Activated T-cell treated with anti-CD3 and anti-CD28 coated beads, Interleukin-2, amount 50 U/mL, for 24 hours (primary cell): Measurements from ENCODE around the gene CUTC.

Experiments
- DNase-seq: peaks from one replicate; pipeline ENCODE4 v3.0.0-alpha.2; 2020
- H3K27ac Mint-ChIP-seq: 2 replicates; pipeline ENCODE4 v1.8.0; 2020; ENCODE audit warnings: mild to moderate bottlenecking, mixed read lengths
- H3K27me3 Mint-ChIP-seq: 2 replicates; pipeline ENCODE4 v1.8.0; 2020; ENCODE audit warnings: mixed read lengths
- H3K36me3 Mint-ChIP-seq: 2 replicates; pipeline ENCODE4 v1.8.0; 2020; ENCODE audit warnings: low read depth, mixed read lengths
- H3K4me1 Mint-ChIP-seq: 2 replicates; pipeline ENCODE4 v1.8.0; 2020; ENCODE audit warnings: low read depth, mixed read lengths
- H3K4me3 Mint-ChIP-seq: 2 replicates; pipeline ENCODE4 v1.8.0; 2020; ENCODE audit warnings: mild to moderate bottlenecking, moderate library complexity, mixed read lengths
- H3K9me3 Mint-ChIP-seq: 2 replicates; pipeline ENCODE4 v1.8.0; 2020; ENCODE audit warnings: mixed read lengths

The CUTC gene

GRCh38 chr10:99760321-99760720, 28.3 kb downstream of the CUTC start:
- Mint-ChIP-seq H3K9me3 (peaks cover 11% of the 10 kb centered on the region), H3K4me1 (peaks cover 3% of the 10 kb centered on the region), H3K36me3 (peaks cover 84% of the 10 kb centered on the region), H3K4me3 (no peak overlapping the region), H3K27me3 (no peaks in the 10 kb centered on the region), H3K27ac (no peak overlapping the region)
- no peak for DNase-seq

GRCh38 chr10:99761365-99761764, 29.3 kb downstream of the CUTC start:
- Mint-ChIP-seq H3K4me3 (no peak overlapping the region), H3K36me3 (peaks cover 74% of the 10 kb centered on the region), H3K27me3 (no peaks in the 10 kb centered on the region), H3K4me1 (peaks cover 6% of the 10 kb centered on the region), H3K9me3 (peaks cover 11% of the 10 kb centered on the region), H3K27ac (no peak overlapping the region)
- DNase-seq: no peak

- peaks cover 14% of the 10 kb centered on the region for H3K9me3 Mint-ChIP-seq
- peaks cover 35% of the 10 kb centered on the region for H3K36me3 Mint-ChIP-seq
- no peaks in the 10 kb centered on the region for H3K27me3 Mint-ChIP-seq
- no peak for DNase-seq
- H3K4me3 Mint-ChIP-seq: no peak overlapping the region
- H3K4me1 Mint-ChIP-seq: peaks cover 6% of the 10 kb centered on the region
- H3K27ac Mint-ChIP-seq: no peak overlapping the region
These were observed 33.8 kb downstream of the CUTC start for GRCh38 chr10:99765672-99766301.

DNA sequence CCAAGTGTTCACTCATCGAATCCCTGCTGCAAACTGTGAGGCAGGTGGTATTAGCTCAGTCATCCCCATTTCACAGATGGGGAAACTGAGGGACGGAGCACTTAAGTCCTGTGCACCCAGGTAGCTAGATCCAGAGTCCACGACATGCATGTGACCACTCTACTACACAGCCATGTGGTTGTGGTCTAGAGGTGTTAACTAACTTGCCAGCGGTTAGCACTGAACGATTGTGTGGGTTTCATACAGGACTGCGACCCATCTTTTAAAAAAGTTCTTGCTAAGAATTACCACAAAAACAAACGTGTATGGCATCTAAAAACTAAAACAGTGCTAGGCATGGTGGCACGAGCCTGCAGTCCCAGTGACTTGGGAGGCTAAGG, 34.3 kb downstream of the CUTC start:
- H3K27ac Mint-ChIP-seq: no peak overlapping the region
- H3K9me3 Mint-ChIP-seq: peaks cover 12% of the 10 kb centered on the region
- no peak for DNase-seq
- H3K36me3 Mint-ChIP-seq: peaks cover 30% of the 10 kb centered on the region
- no peaks in the 10 kb centered on the region for H3K27me3 Mint-ChIP-seq
- peaks cover 6% of the 10 kb centered on the region for H3K4me1 Mint-ChIP-seq
- no peak overlapping the region for H3K4me3 Mint-ChIP-seq

- H3K36me3 Mint-ChIP-seq: peaks cover 17% of the 10 kb centered on the region
- no peaks in the 10 kb centered on the region for H3K27me3 Mint-ChIP-seq
- no peak for DNase-seq
- H3K9me3 Mint-ChIP-seq: peaks cover 8% of the 10 kb centered on the region
- H3K4me1 Mint-ChIP-seq: peaks cover 6% of the 10 kb centered on the region
- H3K4me3 Mint-ChIP-seq: no peak overlapping the region
- no peak overlapping the region for H3K27ac Mint-ChIP-seq
These were observed 35.9 kb downstream of the CUTC start for GRCh38 chr10:99767901-99768300.

GRCh38 chr10:99768556-99768955, 36.5 kb downstream of the CUTC start:
- Mint-ChIP-seq H3K9me3 (peaks cover 5% of the 10 kb centered on the region), H3K4me1 (peaks cover 6% of the 10 kb centered on the region), H3K27me3 (no peaks in the 10 kb centered on the region), H3K36me3 (peaks cover 13% of the 10 kb centered on the region), H3K27ac (no peak overlapping the region), H3K4me3 (no peak overlapping the region)
- no peak for DNase-seq

GRCh38 chr10:99769706-99770105, 37.7 kb downstream of the CUTC start:
- no peak for DNase-seq
- H3K9me3 Mint-ChIP-seq: peaks cover 3% of the 10 kb centered on the region
- H3K36me3 Mint-ChIP-seq: peaks cover 5% of the 10 kb centered on the region
- no peak overlapping the region for H3K4me3 Mint-ChIP-seq
- no peaks in the 10 kb centered on the region for H3K27me3 Mint-ChIP-seq
- peaks cover 3% of the 10 kb centered on the region for H3K4me1 Mint-ChIP-seq
- no peak overlapping the region for H3K27ac Mint-ChIP-seq

DNA sequence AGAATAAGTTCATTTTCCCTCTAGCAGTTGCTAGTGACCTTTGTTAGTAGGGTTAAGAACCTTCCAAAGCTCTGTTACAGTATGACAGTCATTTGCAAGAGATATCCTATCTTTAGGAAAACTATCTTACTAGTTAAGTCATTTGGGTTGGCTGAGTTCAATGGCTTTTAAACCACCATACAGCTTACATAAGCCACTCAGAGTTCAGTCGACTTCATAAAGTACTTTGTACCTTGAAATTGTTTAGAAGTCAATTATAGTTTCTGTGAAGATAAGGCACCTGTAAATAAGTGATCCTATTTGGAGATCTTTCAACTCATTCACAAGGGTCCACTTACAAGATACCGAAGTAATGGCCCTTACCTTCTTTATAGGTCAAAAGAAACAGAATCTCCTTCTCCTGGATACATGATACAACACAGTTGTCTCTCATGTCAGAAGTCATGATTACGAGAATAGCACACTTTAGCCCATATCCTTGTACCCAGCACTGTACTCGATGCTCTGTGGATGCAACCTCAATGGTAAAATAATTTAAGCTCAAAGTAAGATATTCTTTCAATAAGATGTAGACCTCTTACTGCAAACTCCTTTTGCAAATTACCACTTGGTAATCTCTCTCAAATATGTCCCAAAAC, 38.5 kb downstream of the CUTC start:
- Mint-ChIP-seq H3K4me3 (no peak overlapping the region), H3K9me3 (peaks cover 3% of the 10 kb centered on the region), H3K27me3 (no peaks in the 10 kb centered on the region), H3K27ac (no peak overlapping the region), H3K36me3 (peaks cover 5% of the 10 kb centered on the region), H3K4me1 (peaks cover 3% of the 10 kb centered on the region)
- no peak for DNase-seq

- no peaks in the 10 kb centered on the region for H3K36me3 Mint-ChIP-seq
- no peak overlapping the region for H3K4me3 Mint-ChIP-seq
- H3K27me3 Mint-ChIP-seq: no peaks in the 10 kb centered on the region
- no peak overlapping the region for H3K27ac Mint-ChIP-seq
- DNase-seq: no peak
- H3K4me1 Mint-ChIP-seq: peaks cover 7% of the 10 kb centered on the region
- H3K9me3 Mint-ChIP-seq: no peaks in the 10 kb centered on the region
These were observed 43.8 kb downstream of the CUTC start for GRCh38 chr10:99775850-99776249.

- no peak overlapping the region for H3K4me3 Mint-ChIP-seq
- no peaks in the 10 kb centered on the region for H3K36me3 Mint-ChIP-seq
- no peaks in the 10 kb centered on the region for H3K9me3 Mint-ChIP-seq
- H3K27ac Mint-ChIP-seq: no peak overlapping the region
- peaks cover 7% of the 10 kb centered on the region for H3K4me1 Mint-ChIP-seq
- no peaks in the 10 kb centered on the region for H3K27me3 Mint-ChIP-seq
- DNase-seq: no peak
These were observed 46.1 kb downstream of the CUTC start for GRCh38 chr10:99777918-99778714.

DNA sequence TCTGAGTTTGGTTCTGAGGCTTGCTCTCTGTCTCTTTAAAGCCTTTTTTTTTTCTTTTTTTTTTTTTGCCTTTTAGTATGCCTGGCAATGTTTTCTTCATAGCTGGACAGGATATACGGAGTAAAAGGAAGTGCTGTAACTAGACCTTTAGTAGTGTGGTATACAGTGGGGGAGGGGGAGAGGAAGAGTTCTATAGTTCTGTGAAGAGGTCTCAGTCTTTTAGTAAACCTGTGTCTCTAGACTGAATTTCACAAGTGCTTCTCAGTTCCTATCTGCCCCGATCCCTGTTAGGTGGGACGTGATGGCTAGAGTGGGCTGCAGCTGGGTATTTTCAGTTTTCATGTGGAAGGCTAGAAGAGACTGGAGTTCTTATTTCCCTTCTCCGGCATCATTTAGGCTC, 47.3 kb downstream of the CUTC start:
- Mint-ChIP-seq H3K4me3 (no peak overlapping the region), H3K36me3 (no peaks in the 10 kb centered on the region), H3K27ac (no peak overlapping the region), H3K4me1 (peaks cover 7% of the 10 kb centered on the region), H3K27me3 (no peaks in the 10 kb centered on the region), H3K9me3 (no peaks in the 10 kb centered on the region)
- no peak for DNase-seq

GRCh38 chr10:99781734-99782429, 49.8 kb downstream of the CUTC start:
- H3K36me3 Mint-ChIP-seq: peaks cover 4% of the 10 kb centered on the region
- peaks cover 2% of the 10 kb centered on the region for H3K4me1 Mint-ChIP-seq
- no peak overlapping the region for H3K27ac Mint-ChIP-seq
- DNase-seq: no peak
- no peaks in the 10 kb centered on the region for H3K9me3 Mint-ChIP-seq
- H3K27me3 Mint-ChIP-seq: no peaks in the 10 kb centered on the region
- no peak overlapping the region for H3K4me3 Mint-ChIP-seq

- peaks cover 2% of the 10 kb centered on the region for H3K4me1 Mint-ChIP-seq
- no peak within 1 kb of the TSS for H3K27ac Mint-ChIP-seq
These were observed 50.6 kb downstream of the CUTC start, which contains the start of gene ABCC2 for GRCh38 chr10:99782447-99783286. ABCC2 (plus strand) TSS chr10:99782640; CDS start chr10:99782845, 205 bp downstream.

More at GRCh38 chr10:99782447-99783286, 50.6 kb downstream of the CUTC start, which contains the start of gene ABCC2:
- Mint-ChIP-seq H3K36me3 (peaks cover 4% of the 10 kb centered on the region), H3K9me3 (no peaks in the 10 kb centered on the region), H3K27me3 (no peaks in the 10 kb centered on the region), H3K4me3 (no peak within 1 kb of the TSS)
- no peak for DNase-seq
